ENCODE measurements around the gene OS9.
A peak's percentile ranks its signal among the peaks of the same experiment; 100 is the strongest.

The OS9 gene

GRCh38 chr12:57737467-57738460 lies 43.8 kb downstream of the OS9 start:
- DNase-seq, result no peak

- no peak for DNase-seq
These were observed 44.8 kb downstream of the OS9 start, which contains the start of gene AGAP2 for GRCh38 chr12:57738661-57739237. Gene AGAP2, minus strand, starts transcription at chr12:57738742. Its CDS starts 496 bp downstream, at chr12:57738246.

- DNase-seq, result no peak
These were observed 45.5 kb downstream of the OS9 start for GRCh38 chr12:57739387-57739786.

GRCh38 chr12:57739914-57740538 lies 46.1 kb downstream of the OS9 start:
- DNase-seq, result no peak

- no peak for DNase-seq
These were observed 46.9 kb downstream of the OS9 start for GRCh38 chr12:57740656-57741412.

GRCh38 chr12:57741413-57741789 lies 47.5 kb downstream of the OS9 start:
- no peak for DNase-seq

- no peak for DNase-seq
These were observed 48.2 kb downstream of the OS9 start for GRCh38 chr12:57741844-57742738.

- no peak for DNase-seq
These were observed 49.8 kb downstream of the OS9 start for GRCh38 chr12:57743769-57744168.

GRCh38 chr12:57744194-57744776 lies 50.4 kb downstream of the OS9 start:
- no peak for DNase-seq

- DNase-seq, result peak; percentile 76
These were observed 51.0 kb downstream of the OS9 start, which contains the start of gene TSPAN31 for GRCh38 chr12:57744777-57745484. Gene TSPAN31, plus strand, starts transcription at chr12:57745039. Its CDS starts 116 bp downstream, at chr12:57745155.

- DNase-seq, result no peak
These were observed 51.6 kb downstream of the OS9 start for GRCh38 chr12:57745485-57745881.

GRCh38 chr12:57746025-57746424 lies 52.1 kb downstream of the OS9 start:
- no peak for DNase-seq

- DNase-seq, result no peak
These were observed 55.1 kb downstream of the OS9 start for GRCh38 chr12:57749061-57749460.

- no peak for DNase-seq
These were observed 56.9 kb downstream of the OS9 start for GRCh38 chr12:57750561-57751431.

- DNase-seq, result no peak
These were observed 57.5 kb downstream of the OS9 start for GRCh38 chr12:57751432-57751787.

GRCh38 chr12:57751788-57752667 lies 58.1 kb downstream of the OS9 start, which contains the start of gene CDK4:
Gene CDK4, minus strand, starts transcription at chr12:57752310. Its CDS starts 593 bp downstream, at chr12:57751717.
- DNase-seq, result peak; percentile 99

GRCh38 chr12:57752668-57753000 lies 58.7 kb downstream of the OS9 start:
- no peak for DNase-seq

- DNase-seq, result no peak
These were observed 59.9 kb downstream of the OS9 start for GRCh38 chr12:57753756-57754337.
